GM12878 (cell line): ENCODE results near the gene CFAP61. TPM values are rescaled to one million over a fixed set of nuclear protein-coding genes. Genes with fewer than 3 reads are reported as not detected.

Experiments
- ATAC-seq: fragments of 200-7000 bp; cut with Tn5 transposase; 3 replicates; pipeline ENCODE4 v1.9.1; 2020; ENCODE audit warnings: mild to moderate bottlenecking, moderate library complexity
- BruUV-seq: library from RNA; stranded (reverse); fragments of 400-500 nt; replicated peaks from 2 replicates; lab custom pipeline; 2021; lab: Mats Ljungman, UMichigan
- CTCF ChIA-PET: fragments of 300-600 bp; sonication (Branson Sonifier 250); formaldehyde crosslinking; extraction: SDS; loops from one replicate; lab custom pipeline; 2021; ENCODE audit warnings: inconsistent platforms; lab: Yijun Ruan, JAX
- POLR2A ChIA-PET: fragments of 350-600 bp; formaldehyde crosslinking; extraction: SDS; loops from one replicate; lab custom pipeline; 2021; ENCODE audit warnings: inconsistent platforms; lab: Charles Lee
- RAD21 ChIA-PET: fragments of 300-600 bp; sonication (Branson Sonifier 250); formaldehyde crosslinking; loops from one replicate; lab custom pipeline; 2023; ENCODE audit warnings: antibody characterized with exemption; ENCODE audit not compliant: unreplicated experiment; lab: Charles Lee
- SMC1A ChIA-PET: fragments of 300-600 bp; sonication (Branson Sonifier 250); formaldehyde crosslinking; loops from one replicate; lab custom pipeline; 2023; ENCODE audit not compliant: unreplicated experiment, uncharacterized antibody; lab: Charles Lee
- DNase-seq: peaks from one replicate; pipeline ENCODE4 v3.0.0-alpha.2; 2011; ENCODE audit warnings: low read depth, low spot score
- FAIRE-seq: peaks from 3 replicates; lab custom pipeline; 2011; peaks lifted over from hg19 to GRCh38; lab: Jason Lieb, UNC
- H2AFZ ChIP-seq: 2 replicates; pipeline ENCODE4 v1.6.0; 2011; ENCODE audit warnings: low read depth, low read length, control low read depth; ENCODE audit not compliant: control insufficient read depth
- H3K27ac ChIP-seq: 2 replicates; pipeline ENCODE4 v1.5.1; 2011; ENCODE audit warnings: control low read depth; ENCODE audit not compliant: control insufficient read depth, insufficient read depth
- H3K27me3 ChIP-seq, 2 experiments: replicated peaks in 1 of 2; 2 replicates each; pipeline versions ENCODE4 v1.6.0 to v1.6.1; 2011; ENCODE audit warnings: low read length in 1 of 2; ENCODE audit not compliant: control insufficient read depth in 2 of 2, insufficient read depth in 2 of 2
- H3K36me3 ChIP-seq, 2 experiments: 2 replicates each; pipeline ENCODE4 v1.5.1; 2011; ENCODE audit warnings: low read length in 1 of 2; ENCODE audit not compliant: control insufficient read depth in 2 of 2, insufficient read depth in 2 of 2
- H3K4me1 ChIP-seq: 2 replicates; pipeline ENCODE4 v1.6.1; 2011; ENCODE audit warnings: mild to moderate bottlenecking, low read length, moderate library complexity, mixed read lengths; ENCODE audit not compliant: control insufficient read depth, insufficient read depth
- H3K4me2 ChIP-seq: 2 replicates; pipeline ENCODE4 v1.6.0; 2011; ENCODE audit warnings: control low read depth; ENCODE audit not compliant: control insufficient read depth, insufficient read depth
- H3K4me3 ChIP-seq: fragments of 200-600 bp; sonication (generic); 2 replicates; pipeline ENCODE4 v1.5.1; 2016
- H3K79me2 ChIP-seq: 2 replicates; pipeline ENCODE4 v1.6.0; 2011; ENCODE audit warnings: low read length; ENCODE audit not compliant: control insufficient read depth, insufficient read depth
- H3K9ac ChIP-seq: 2 replicates; pipeline ENCODE4 v1.8.0; 2011; ENCODE audit warnings: low read length, control low read depth, mixed read lengths; ENCODE audit not compliant: control insufficient read depth, insufficient read depth
- H3K9me3 ChIP-seq: replicated peaks from 3 replicates; pipeline ENCODE4 v1.5.1; 2011; ENCODE audit warnings: mild to moderate bottlenecking, low read length; ENCODE audit not compliant: control insufficient read depth, insufficient read depth
- H4K20me1 ChIP-seq: 2 replicates; pipeline ENCODE4 v1.6.0; 2011; ENCODE audit not compliant: control insufficient read depth, insufficient read depth
- BHLHE40 ChIP-seq, 2 experiments: fragments of 450-650 bp in 1 of 2; IDR thresholded peaks; 2 replicates each; pipeline ENCODE4 v1.6.1; 2011 to 2017; ENCODE audit warnings: low read depth in 2 of 2, borderline replicate concordance in 1 of 2, improper control_type of control experiment in 1 of 2, low read length in 1 of 2, mild to moderate bottlenecking in 1 of 2
- BRCA1 ChIP-seq: IDR thresholded peaks from 2 replicates; pipeline ENCODE4 v1.6.1; 2011; ENCODE audit warnings: low read depth, low read length, improper control_type of control experiment
- CEBPB ChIP-seq, 2 experiments: fragments of 150-350 bp in 1 of 2; IDR thresholded peaks; 2 replicates each; pipeline ENCODE4 v1.6.1; 2012 to 2014; ENCODE audit warnings: low read depth in 2 of 2, low read length in 2 of 2, borderline replicate concordance in 1 of 2, inconsistent platforms in 1 of 2
- DPF2 ChIP-seq: fragments of 450-650 bp; IDR thresholded peaks from 2 replicates; pipeline ENCODE4 v1.6.1; 2017; ENCODE audit warnings: mild to moderate bottlenecking
- EED ChIP-seq: sonication (generic); IDR thresholded peaks from 2 replicates; pipeline ENCODE4 v1.6.1; 2016; ENCODE audit warnings: antibody characterized with exemption, low read depth
- EGR1 ChIP-seq, 2 experiments: IDR thresholded peaks; 1 replicate in 1 of 2; 2 replicates in 1 of 2; pipeline ENCODE4 v1.6.1; 2011 to 2012; ENCODE audit warnings: low read depth in 2 of 2, low read length in 2 of 2, borderline replicate concordance in 1 of 2, mild to moderate bottlenecking in 1 of 2, moderate library complexity in 1 of 2
- EP300 ChIP-seq, 2 experiments: fragments of 150-350 bp in 1 of 2; IDR thresholded peaks; 2 replicates each; pipeline ENCODE4 v1.6.1; 2011 to 2012; ENCODE audit warnings: low read depth in 2 of 2, low read length in 2 of 2, borderline replicate concordance in 1 of 2, improper control_type of control experiment in 1 of 2, inconsistent platforms in 1 of 2; ENCODE audit not compliant: control insufficient read depth in 1 of 2
- FOS ChIP-seq: IDR thresholded peaks from 3 replicates; pipeline ENCODE4 v1.6.1; 2011; ENCODE audit warnings: borderline replicate concordance; ENCODE audit not compliant: insufficient read length; ENCODE audit errors: extremely low read depth
- JUNB ChIP-seq: IDR thresholded peaks from 2 replicates; pipeline ENCODE4 v1.6.1; 2016; ENCODE audit warnings: antibody characterized with exemption, mild to moderate bottlenecking
- MTA3 ChIP-seq: IDR thresholded peaks from 2 replicates; pipeline ENCODE4 v1.6.1; 2012; ENCODE audit warnings: low read length, inconsistent platforms, borderline replicate concordance
- NFYA ChIP-seq: IDR thresholded peaks from 2 replicates; pipeline ENCODE4 v1.6.1; 2011; ENCODE audit warnings: low read depth, mild to moderate bottlenecking, low read length, improper control_type of control experiment, borderline replicate concordance
- NR2C1 ChIP-seq: fragments of 450-650 bp; IDR thresholded peaks from 2 replicates; pipeline ENCODE4 v1.6.1; 2017; ENCODE audit warnings: antibody characterized with exemption, mild to moderate bottlenecking, moderate library complexity
- PAX5 ChIP-seq: IDR thresholded peaks from 2 replicates; pipeline ENCODE4 v1.6.1; 2011; ENCODE audit warnings: low read depth, low read length, borderline replicate concordance
- RAD21 ChIP-seq: IDR thresholded peaks from 2 replicates; pipeline ENCODE4 v1.6.1; 2011; ENCODE audit warnings: mild to moderate bottlenecking, low read depth, low read length, moderate library complexity; ENCODE audit not compliant: insufficient read depth
- SP1 ChIP-seq: IDR thresholded peaks from one replicate; pipeline ENCODE4 v1.6.1; 2011; ENCODE audit warnings: low read depth, low read length
- SPI1 ChIP-seq: IDR thresholded peaks from 2 replicates; pipeline ENCODE4 v1.6.1; 2011; ENCODE audit warnings: low read depth, mild to moderate bottlenecking, low read length, moderate library complexity, borderline replicate concordance; ENCODE audit not compliant: insufficient read depth
- SRF ChIP-seq, 2 experiments: IDR thresholded peaks; 2 replicates each; pipeline ENCODE4 v1.6.1; 2011; ENCODE audit warnings: low read depth in 2 of 2, low read length in 2 of 2, mild to moderate bottlenecking in 1 of 2, moderate library complexity in 1 of 2
- STAT3 ChIP-seq: IDR thresholded peaks from 2 replicates; pipeline ENCODE4 v1.6.1; 2011; ENCODE audit warnings: low read depth, low read length, improper control_type of control experiment
- TCF12 ChIP-seq: IDR thresholded peaks from 2 replicates; pipeline ENCODE4 v1.6.1; 2011; ENCODE audit warnings: low read depth, mild to moderate bottlenecking, low read length
- TCF3 ChIP-seq: IDR thresholded peaks from 2 replicates; pipeline ENCODE4 v1.6.1; 2012; ENCODE audit warnings: low read depth, mild to moderate bottlenecking, low read length, borderline replicate concordance; ENCODE audit not compliant: insufficient read depth
- USF1 ChIP-seq: IDR thresholded peaks from 2 replicates; pipeline ENCODE4 v1.6.1; 2011; ENCODE audit warnings: borderline replicate concordance, low read depth, mild to moderate bottlenecking, moderate library complexity, mixed read lengths, low read length; ENCODE audit not compliant: insufficient read depth; ENCODE audit errors: extremely low read length
- ZNF207 ChIP-seq: fragments of 450-650 bp; IDR thresholded peaks from 2 replicates; pipeline ENCODE4 v1.6.1; 2014; ENCODE audit warnings: antibody characterized with exemption, mild to moderate bottlenecking, borderline replicate concordance
- ZNF24 ChIP-seq: fragments of 450-650 bp; IDR thresholded peaks from 2 replicates; pipeline ENCODE4 v1.6.1; 2017; ENCODE audit warnings: antibody characterized with exemption, mild to moderate bottlenecking
- ZNF384 ChIP-seq: IDR thresholded peaks from 2 replicates; pipeline ENCODE4 v1.6.1; 2012; ENCODE audit warnings: low read depth, mild to moderate bottlenecking, low read length, improper control_type of control experiment, borderline replicate concordance
- WGBS: methylation state at CpG from one replicate; pipeline ENCODE4 v1.1.6; 2016; ENCODE audit warnings: low lambda C conversion rate; ENCODE audit not compliant: insufficient replicate concordance, insufficient coverage; ENCODE audit errors: missing lambda C conversion rate; 5-methylcytosine and 5-hydroxymethylcytosine counted together
- in situ Hi-C: fragments of 300-500 bp; cut with MboI; formaldehyde crosslinking; loops from 9 replicates; pipeline ENCODE4 v1.14.3; 2018; ENCODE audit warnings: mixed read lengths
- intact Hi-C: fragments of 100-400 bp; cut with micrococcal nuclease; formaldehyde crosslinking; loops from one replicate; pipeline ENCODE4 v1.14.2; 2022; ENCODE audit not compliant: unreplicated experiment
- polyA plus RNA-seq, 11 experiments: library from polyadenylated mRNA; depleted of rRNA in 4 of 11; unstranded in 6 of 11; stranded (reverse) in 5 of 11; fragments of >200 nt; fragmentation: Nextera tagmentation in 4 of 11; fragmentation: Illumina TruSeq in 1 of 11; extraction: Ambion mirVana in 4 of 11; extraction: Trizol in 1 of 11; gene quantifications; 1 replicate in 1 of 11; 2 replicates in 10 of 11; pipeline versions ENCODE4 v1.2.1 to v1.2.3, GENCODE V29; 2011 to 2016; ENCODE audit warnings: inconsistent platforms in 2 of 11, missing spikeins in 2 of 11, low read depth in 1 of 11
- total RNA-seq, 4 experiments: library from RNA; depleted of rRNA in 3 of 4; stranded (reverse); fragments of >200 nt in 3 of 4; fragmentation: Illumina TruSeq in 1 of 4; extraction: Trizol in 1 of 4; gene quantifications; 2 replicates each; pipeline versions ENCODE4 v1.2.1 to v1.2.3, GENCODE V29; 2013 to 2021

Gene CFAP61
- total and polyA plus RNA-seq, 10 of the 15 experiments (the other 5 are each of a cell fraction or from before 2014, with no cell fraction given): 0.11 to 0.41 (median 0.24) TPM; not detected in 7

DNA sequence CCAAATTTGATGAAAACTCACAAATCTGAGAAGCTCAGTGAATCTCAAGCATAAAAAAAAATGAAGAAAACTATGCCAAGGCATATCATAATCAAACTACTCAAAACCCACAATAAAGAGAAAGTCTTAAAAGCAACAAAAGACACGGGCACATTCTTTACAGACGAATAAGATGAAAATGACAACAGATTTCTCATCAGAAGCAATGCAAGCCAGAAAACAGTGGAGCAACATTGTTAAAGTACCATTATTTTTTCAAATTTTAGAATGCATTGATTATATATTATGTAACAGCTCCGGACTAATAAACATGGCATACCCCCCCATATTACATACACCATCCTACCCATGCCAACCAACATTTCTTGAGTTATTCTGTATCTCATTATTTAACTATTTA lies 260.2 kb downstream of the CFAP61 start (continued):
- TF ChIP-seq EED: no peak
- no peak for TF ChIP-seq NR2C1
- TF ChIP-seq SRF (IDR thresholded peaks at IDR 0.05; ENCODE audit: low read depth in 2 of 2, low read length in 2 of 2): no peak
- TF ChIP-seq ZNF207: no peak
- no peak for TF ChIP-seq MTA3
- TF ChIP-seq RAD21: no peak
- no peak for TF ChIP-seq BRCA1
- TF ChIP-seq, all 136 proteins: peak for 0

DNA sequence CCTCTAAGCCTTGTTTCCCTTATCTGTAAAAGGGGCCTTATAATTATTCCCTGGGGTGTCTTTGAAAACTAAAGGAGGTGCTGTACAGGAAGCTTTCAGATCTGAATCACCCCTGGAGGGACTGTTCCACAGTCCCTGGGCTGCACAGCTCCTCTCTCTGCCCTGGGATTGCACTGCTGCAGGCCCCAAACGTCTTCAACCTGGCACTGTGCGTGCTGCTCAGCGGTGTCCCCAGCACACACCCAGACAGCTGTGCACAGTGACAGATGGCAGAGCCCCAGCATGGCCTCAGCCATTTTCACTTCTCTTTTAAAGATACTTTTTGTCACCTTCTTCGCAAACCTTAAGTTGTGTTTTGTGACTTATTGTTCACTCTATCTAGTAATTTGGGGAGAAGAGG lies 264.9 kb downstream of the CFAP61 start:
- H3K36me3 ChIP-seq: no peaks in the 10 kb centered on the region
- no peaks in the 10 kb centered on the region for H3K27me3 ChIP-seq
- no TSS peak for BruUV-seq
- H3K4me3 ChIP-seq: no peak overlapping the region
- ChIA-PET RAD21 (interaction anchor here (1.3 kb wide), 1 partner anchor 17 kb away, joined by 3 read pairs; no protein-coding TSS in a partner anchor), CTCF (no interaction called here), POLR2A (no interaction called here), SMC1A (interaction anchor here (1.1 to 1.6 kb wide), 3 partner anchors 14 to 24 kb away, joined by 3 to 4 read pairs (median 3); no protein-coding TSS in a partner anchor)
- no peak overlapping the region for H3K27ac ChIP-seq
- H3K9ac ChIP-seq: no peak overlapping the region
- WGBS: 26% methylated on average over 4 of the region's 4 CpGs
- H3K79me2 ChIP-seq: no peaks in the 10 kb centered on the region
- intact Hi-C loops (no loop called here), in situ Hi-C loops (no loop called here)
- DNase-seq (peak; percentile 32), ATAC-seq (peak; percentile 89), FAIRE-seq (no peak)
- H4K20me1 ChIP-seq: no peaks in the 10 kb centered on the region
- H3K4me2 ChIP-seq: peak overlapping the region; percentile 7; the same call in 1 of the 2 replicates
- peak overlapping the region; percentile 55 for H2AFZ ChIP-seq
- H3K9me3 ChIP-seq: no peaks in the 10 kb centered on the region; the same call in 1 of the 3 replicates
- H3K4me1 ChIP-seq: peaks cover 7% of the 10 kb centered on the region
- TF ChIP-seq NFYA: no peak
- TF ChIP-seq FOS: no peak
- peak; percentile 44; the same call in 1 of the 2 replicates for TF ChIP-seq DPF2
- TF ChIP-seq EGR1 (IDR thresholded peaks at IDR 0.05; ENCODE audit: borderline replicate concordance in 1 of 2, low read depth in 2 of 2, low read length in 2 of 2): no peak
- TF ChIP-seq ZNF24: no peak
- TF ChIP-seq ZNF384: no peak
- peak; percentile 76 for TF ChIP-seq SPI1
- no peak for TF ChIP-seq SP1
- TF ChIP-seq JUNB: no peak
- no peak for TF ChIP-seq CEBPB (IDR thresholded peaks at IDR 0.05; ENCODE audit: borderline replicate concordance in 1 of 2, low read depth in 2 of 2, low read length in 2 of 2)
- TF ChIP-seq USF1: no peak
- TF ChIP-seq TCF12: peak; percentile 93
- 0 out of 2 replicates have a peak, but pooled peaks have one; percentile 33 for TF ChIP-seq PAX5
- peak; percentile 73; the same call in 1 of the 2 replicates for TF ChIP-seq TCF3
- 0 out of 4 replicates have a peak, but pooled peaks of 1 of the 2 experiments have one; percentile 29 for TF ChIP-seq EP300 (IDR thresholded peaks at IDR 0.05; ENCODE audit: borderline replicate concordance in 1 of 2, control insufficient read depth in 1 of 2, low read depth in 2 of 2, low read length in 2 of 2)
- TF ChIP-seq STAT3: no peak
- peak; percentile 27 to 46; a peak in 1 of 4 replicates for TF ChIP-seq BHLHE40 (IDR thresholded peaks at IDR 0.05; ENCODE audit: borderline replicate concordance in 1 of 2, low read depth in 2 of 2, low read length in 1 of 2)
